ENCODE measurements around the gene EIF4E3.

- TF ChIP-seq CTCF (IDR thresholded peaks at IDR 0.05) (no peak), RAD21 (conservative IDR thresholded peaks at IDR 0.05 in 1 of 2, IDR thresholded peaks at IDR 0.05 in 1 of 2) (no peak), USF2 (IDR thresholded peaks at IDR 0.05) (peak; percentile 29; the same call in 1 of the 2 replicates)
Measured at GRCh38 chr3:71641674-71642073, 83.5 kb downstream of the EIF4E3 start.

Data from A549 (cell line).